ENCODE data around the gene AFAP1. TPM values are rescaled to one million over a fixed set of nuclear protein-coding genes. Genes with fewer than 3 reads are reported as not detected.

AFAP1 gene
- polyA plus RNA-seq, 4 donors: 21.6 to 28.3 (median 23.6) TPM

GRCh38 chr4:7710576-7711306 is 228.9 kb downstream of the AFAP1 start:
- DNase-seq (ENCODE audit: low read depth in 4 of 4, low spot score in 3 of 4): no peak

DNA sequence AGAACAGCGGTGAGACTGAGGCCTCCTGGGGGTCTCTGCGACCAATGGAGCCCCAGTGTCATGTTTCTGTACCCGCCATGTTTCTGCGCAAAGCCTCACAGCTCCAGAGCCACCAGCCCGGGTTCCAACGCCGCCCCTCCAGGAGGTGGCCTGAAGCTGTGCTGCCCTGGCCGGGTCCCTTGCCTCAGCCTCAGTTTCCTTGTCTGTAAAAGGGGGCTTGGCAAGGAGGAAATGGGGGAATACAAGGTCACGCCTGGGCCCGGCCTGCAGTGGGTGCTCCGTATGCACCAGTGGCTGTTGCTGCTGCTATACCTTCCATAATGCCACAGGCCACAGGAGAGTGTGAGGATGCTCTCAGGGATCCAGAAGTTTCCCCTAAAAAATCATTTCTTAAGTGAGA is 229.5 kb downstream of the AFAP1 start:
- DNase-seq (ENCODE audit: low read depth in 4 of 4, low spot score in 3 of 4): no peak

- no peak for DNase-seq (ENCODE audit: low read depth in 4 of 4, low spot score in 3 of 4)
These were observed 230.2 kb downstream of the AFAP1 start for GRCh38 chr4:7709431-7709830.

DNA sequence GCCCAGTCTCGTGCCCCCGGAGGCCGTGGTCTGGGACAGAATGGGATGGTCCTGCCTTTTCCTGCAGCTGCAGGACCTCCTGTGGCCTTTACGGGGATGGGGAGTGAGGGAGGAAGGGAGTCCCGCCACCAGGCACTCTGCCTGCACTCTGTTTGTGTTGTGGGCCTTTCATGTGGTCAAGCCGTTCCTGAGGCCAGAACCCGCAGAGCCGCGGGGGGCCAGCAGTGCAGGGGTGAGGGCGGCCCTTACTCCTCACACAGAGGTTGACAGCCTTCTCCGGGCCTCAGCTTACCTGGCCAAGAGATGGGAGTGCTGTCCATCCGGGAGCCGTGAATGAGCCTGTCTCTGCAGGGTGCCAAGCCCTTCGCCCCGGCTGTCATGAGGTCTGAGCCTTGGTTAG is 230.7 kb downstream of the AFAP1 start:
- no peak for DNase-seq (ENCODE audit: low read depth in 4 of 4, low spot score in 3 of 4)

Other genes starting within 250 kb of the AFAP1 start
- gene ABLIM2, start 219.0 kb upstream of the AFAP1 start, polyA plus RNA-seq (ENCODE audit: insufficient read length in 4 of 4): 1 to 10 TPM; 6.4 to 7.6 (median 7.5) TPM

Measured in right renal pelvis (tissue), 4 donors.